Measurements from ENCODE around the gene USP22. TPM values are rescaled to one million over a fixed set of nuclear protein-coding genes. Genes with fewer than 3 reads are reported as not detected.

Gene USP22
- total and polyA plus RNA-seq, 4 donors, result 27.2 to 109 (median 58.1) TPM

GRCh38 chr17:21089145-21089544, 46.3 kb upstream of the USP22 start:
- H3K9me3 ChIP-seq (ENCODE audit: control insufficient read depth in 4 of 4, low read length in 3 of 4), result no peaks in the 10 kb centered on the region
- no peak for TF ChIP-seq CTCF (IDR thresholded peaks at IDR 0.05; ENCODE audit: low read depth, low read length, missing input control)
- TF ChIP-seq HNF4A (conservative IDR thresholded peaks at IDR 0.05), result no peak
- no peak for TF ChIP-seq RXRA (IDR thresholded peaks at IDR 0.05)
- TF ChIP-seq MAX (IDR thresholded peaks at IDR 0.05), result no peak
- no peak for TF ChIP-seq EGR1 (IDR thresholded peaks at IDR 0.05; ENCODE audit: low read depth in 2 of 2)
- no peak for TF ChIP-seq REST (IDR thresholded peaks at IDR 0.05)
- TF ChIP-seq FOXA2 (IDR thresholded peaks at IDR 0.05), result no peak
- no peak for TF ChIP-seq ATF3 (IDR thresholded peaks at IDR 0.05)
- no peak for TF ChIP-seq TAF1 (conservative IDR thresholded peaks at IDR 0.05)
- no peak for TF ChIP-seq HNF4G (IDR thresholded peaks at IDR 0.05)
- TF ChIP-seq JUND (IDR thresholded peaks at IDR 0.05), result no peak
- no peak for TF ChIP-seq FOXA1 (IDR thresholded peaks at IDR 0.05)
- TF ChIP-seq NR2F2 (IDR thresholded peaks at IDR 0.05), result no peak
- no peak for TF ChIP-seq RAD21 (IDR thresholded peaks at IDR 0.05)
- no peak for TF ChIP-seq ZBTB33 (IDR thresholded peaks at IDR 0.05)
- TF ChIP-seq YY1 (IDR thresholded peaks at IDR 0.05), result no peak
- TF ChIP-seq GABPA (IDR thresholded peaks at IDR 0.05 in 1 of 2, conservative IDR thresholded peaks at IDR 0.05 in 1 of 2), result no peak
- TF ChIP-seq SP1 (IDR thresholded peaks at IDR 0.05), result no peak
- no peak overlapping the region for H3K27ac ChIP-seq (ENCODE audit: low read depth in 1 of 2, low read length in 2 of 2)
- H3K9ac ChIP-seq (ENCODE audit: low read depth in 1 of 2, low read length in 2 of 2), result no peak overlapping the region
- no peaks in the 10 kb centered on the region for H3K36me3 ChIP-seq (ENCODE audit: control insufficient read depth in 4 of 4, insufficient read depth in 3 of 4, low read depth in 1 of 4, low read length in 3 of 4)
- no peak for DNase-seq (ENCODE audit: low spot score)
- H3K27me3 ChIP-seq (ENCODE audit: control insufficient read depth in 4 of 4, insufficient read depth in 4 of 4, low read length in 3 of 4), result no peaks in the 10 kb centered on the region
- no peak overlapping the region for H3K4me3 ChIP-seq (ENCODE audit: low read depth in 1 of 3, low read length in 3 of 3)
- WGBS, result 79% methylated on average over 1 of the region's 1 CpG
- H3K4me1 ChIP-seq (ENCODE audit: control insufficient read depth in 4 of 4, insufficient read depth in 4 of 4, low read length in 3 of 4), result no peaks in the 10 kb centered on the region

Measured in liver (tissue), 9 donors.